Activated CD4-positive, alpha-beta T cell treated with anti-CD3 and anti-CD28 coated beads, Interleukin-2, amount 50 U/mL, for 4 hours (primary cell): ENCODE measurements around the gene CLIP2.
"Not testable (repeated sequence)": the region's sequence is repeated elsewhere in the genome, so short reads cannot be mapped to it uniquely, and the experiment has no call there.

Experiments used
- DNase-seq, 2 experiments: peaks; one replicate each; pipeline ENCODE4 v3.0.0-alpha.2; 2020

The CLIP2 gene

GRCh38 chr7:74338366-74339108 is 49.3 kb downstream of the CLIP2 start:
- no peak for DNase-seq

GRCh38 chr7:74339648-74340047 is 50.4 kb downstream of the CLIP2 start:
- DNase-seq = not testable (repeated sequence)

- DNase-seq = no peak
Measured at GRCh38 chr7:74343281-74344131, 54.3 kb downstream of the CLIP2 start.

- DNase-seq = no peak
Measured at GRCh38 chr7:74344132-74344496, 54.9 kb downstream of the CLIP2 start.

GRCh38 chr7:74344786-74345185 is 55.6 kb downstream of the CLIP2 start:
- no peak for DNase-seq

- DNase-seq = no peak
Measured at GRCh38 chr7:74345970-74346369, 56.8 kb downstream of the CLIP2 start.

- no peak for DNase-seq
Measured at GRCh38 chr7:74349621-74350020, 60.4 kb downstream of the CLIP2 start.

- no peak for DNase-seq
Measured at GRCh38 chr7:74350751-74351150, 61.5 kb downstream of the CLIP2 start.

- no peak for DNase-seq
Measured at GRCh38 chr7:74351836-74352235, 62.6 kb downstream of the CLIP2 start.

- DNase-seq = not testable (repeated sequence)
Measured at GRCh38 chr7:74352551-74353138, 63.4 kb downstream of the CLIP2 start.

- no peak for DNase-seq
Measured at GRCh38 chr7:74354009-74354408, 64.8 kb downstream of the CLIP2 start.

- DNase-seq = no peak
Measured at GRCh38 chr7:74355091-74355490, 65.9 kb downstream of the CLIP2 start.

- no peak for DNase-seq
Measured at GRCh38 chr7:74356589-74357315, 67.5 kb downstream of the CLIP2 start.

GRCh38 chr7:74360008-74360407 is 70.8 kb downstream of the CLIP2 start:
- DNase-seq = no peak

GRCh38 chr7:74362266-74362665 is 73.1 kb downstream of the CLIP2 start:
- no peak for DNase-seq

GRCh38 chr7:74364061-74364460 is 74.9 kb downstream of the CLIP2 start:
- no peak for DNase-seq

- DNase-seq = no peak
Measured at GRCh38 chr7:74365322-74366022, 76.3 kb downstream of the CLIP2 start.

GRCh38 chr7:74371381-74372341 is 82.5 kb downstream of the CLIP2 start:
- no peak for DNase-seq

GRCh38 chr7:74372511-74373111 is 83.4 kb downstream of the CLIP2 start:
- no peak for DNase-seq

GRCh38 chr7:74373536-74373935 is 84.3 kb downstream of the CLIP2 start:
- no peak for DNase-seq

GRCh38 chr7:74375726-74376220 is 86.6 kb downstream of the CLIP2 start:
- DNase-seq = no peak
